Activated naive CD8-positive, alpha-beta T cell treated with anti-CD3 and anti-CD28 coated beads, Interleukin-2, amount 50 U/mL, for 24 hours (primary cell): Measurements from ENCODE around the gene TMEM130.
"Not testable (repeated sequence)": the region's sequence is repeated elsewhere in the genome, so short reads cannot be mapped to it uniquely, and the experiment has no call there.

ENCODE experiments used
- ATAC-seq: fragments of 150-1000 bp; cut with Tn5 transposase; one replicate; pipeline ENCODE4 v1.10.0; 2021
- DNase-seq: peaks from one replicate; pipeline ENCODE4 v3.0.0; 2021
- H3K27ac Mint-ChIP-seq: one replicate; pipeline ENCODE4 v1.8.0; 2021; ENCODE audit warnings: mild to moderate bottlenecking, mixed read lengths
- H3K27me3 Mint-ChIP-seq: one replicate; pipeline ENCODE4 v1.8.0; 2021; ENCODE audit warnings: mixed read lengths
- H3K36me3 Mint-ChIP-seq: one replicate; pipeline ENCODE4 v1.8.0; 2021; ENCODE audit warnings: low read depth, mixed read lengths
- H3K4me1 Mint-ChIP-seq: one replicate; pipeline ENCODE4 v1.8.0; 2021; ENCODE audit warnings: mixed read lengths
- H3K4me3 Mint-ChIP-seq: one replicate; pipeline ENCODE4 v1.8.0; 2021; ENCODE audit warnings: mild to moderate bottlenecking, moderate library complexity, mixed read lengths
- H3K9me3 Mint-ChIP-seq: one replicate; pipeline ENCODE4 v1.8.0; 2021; ENCODE audit warnings: mixed read lengths

Gene TMEM130

GRCh38 chr7:98881561-98882315 lies 11.9 kb upstream of the TMEM130 start:
- H3K9me3 Mint-ChIP-seq, result no peaks in the 10 kb centered on the region
- no peak for ATAC-seq
- peak overlapping the region; percentile 31 for H3K27ac Mint-ChIP-seq
- H3K27me3 Mint-ChIP-seq, result no peaks in the 10 kb centered on the region
- peaks cover 21% of the 10 kb centered on the region for H3K4me1 Mint-ChIP-seq
- no peak for DNase-seq
- peaks cover 42% of the 10 kb centered on the region for H3K36me3 Mint-ChIP-seq
- no peak overlapping the region for H3K4me3 Mint-ChIP-seq

- ATAC-seq, result no peak
- Mint-ChIP-seq H3K4me3 (peak overlapping the region; percentile 88), H3K4me1 (peaks cover 21% of the 10 kb centered on the region), H3K27ac (no peak overlapping the region), H3K27me3 (peaks cover 1% of the 10 kb centered on the region), H3K9me3 (no peaks in the 10 kb centered on the region), H3K36me3 (peaks cover 35% of the 10 kb centered on the region)
- DNase-seq, result no peak
Observed at GRCh38 chr7:98880485-98880884, 10.7 kb upstream of the TMEM130 start.

GRCh38 chr7:98879979-98880315 lies 10.1 kb upstream of the TMEM130 start:
- peaks cover 35% of the 10 kb centered on the region for H3K36me3 Mint-ChIP-seq

GRCh38 chr7:98879198-98879978 lies 9.6 kb upstream of the TMEM130 start:
- peak; percentile 52 for DNase-seq
- Mint-ChIP-seq H3K27ac (peak overlapping the region; percentile 89), H3K9me3 (no peaks in the 10 kb centered on the region), H3K27me3 (peaks cover 8% of the 10 kb centered on the region), H3K36me3 (peaks cover 31% of the 10 kb centered on the region), H3K4me1 (peaks cover 21% of the 10 kb centered on the region), H3K4me3 (peak overlapping the region; percentile 88)
- peak; percentile 83 for ATAC-seq

More at GRCh38 chr7:98879979-98880315, 10.1 kb upstream of the TMEM130 start:
- H3K27me3 Mint-ChIP-seq, result peaks cover 2% of the 10 kb centered on the region
- peaks cover 21% of the 10 kb centered on the region for H3K4me1 Mint-ChIP-seq
- no peaks in the 10 kb centered on the region for H3K9me3 Mint-ChIP-seq
- DNase-seq (no peak), ATAC-seq (peak; percentile 1)
- peak overlapping the region; percentile 88 for H3K4me3 Mint-ChIP-seq
- peak overlapping the region; percentile 89 for H3K27ac Mint-ChIP-seq

GRCh38 chr7:98878365-98879197 lies 8.8 kb upstream of the TMEM130 start, which contains the start of gene TRRAP:
Gene TRRAP, plus strand, starts transcription at chr7:98878532. Its CDS starts 2,619 bp downstream, at chr7:98881151.
- H3K27me3 Mint-ChIP-seq, result peaks cover 10% of the 10 kb centered on the region
- peak; percentile 80 for ATAC-seq
- peak; percentile 81 for DNase-seq
- peaks cover 21% of the 10 kb centered on the region for H3K4me1 Mint-ChIP-seq
- H3K9me3 Mint-ChIP-seq, result no peaks in the 10 kb centered on the region
- H3K4me3 Mint-ChIP-seq, result peak within 1 kb of the TSS; percentile 88
- peak within 1 kb of the TSS; percentile 89 for H3K27ac Mint-ChIP-seq
- peaks cover 24% of the 10 kb centered on the region for H3K36me3 Mint-ChIP-seq

- peaks cover 18% of the 10 kb centered on the region for H3K36me3 Mint-ChIP-seq
Observed at GRCh38 chr7:98877692-98878364, 8.0 kb upstream of the TMEM130 start.

GRCh38 chr7:98877146-98877545 lies 7.3 kb upstream of the TMEM130 start:
- no peak for DNase-seq
- Mint-ChIP-seq H3K36me3 (peaks cover 13% of the 10 kb centered on the region), H3K27me3 (peaks cover 10% of the 10 kb centered on the region), H3K27ac (no peak overlapping the region), H3K9me3 (no peaks in the 10 kb centered on the region), H3K4me3 (peak overlapping the region; percentile 51), H3K4me1 (peaks cover 18% of the 10 kb centered on the region)
- ATAC-seq, result no peak

More at GRCh38 chr7:98877692-98878364, 8.0 kb upstream of the TMEM130 start:
- H3K27me3 Mint-ChIP-seq, result peaks cover 10% of the 10 kb centered on the region
- H3K4me3 Mint-ChIP-seq, result peak overlapping the region; percentile 51
- no peak for DNase-seq
- no peaks in the 10 kb centered on the region for H3K9me3 Mint-ChIP-seq
- peaks cover 20% of the 10 kb centered on the region for H3K4me1 Mint-ChIP-seq
- no peak overlapping the region for H3K27ac Mint-ChIP-seq
- ATAC-seq, result no peak

GRCh38 chr7:98875501-98875900 lies 5.7 kb upstream of the TMEM130 start:
- Mint-ChIP-seq H3K4me3 (no peak overlapping the region), H3K9me3 (no peaks in the 10 kb centered on the region), H3K4me1 (peaks cover 11% of the 10 kb centered on the region), H3K27me3 (peaks cover 19% of the 10 kb centered on the region), H3K27ac (no peak overlapping the region), H3K36me3 (peaks cover 2% of the 10 kb centered on the region)
- DNase-seq, result no peak
- ATAC-seq, result no peak

- DNase-seq, result no peak
- Mint-ChIP-seq H3K27me3 (peaks cover 22% of the 10 kb centered on the region), H3K4me3 (no peak overlapping the region), H3K9me3 (no peaks in the 10 kb centered on the region), H3K36me3 (no peaks in the 10 kb centered on the region), H3K27ac (no peak overlapping the region), H3K4me1 (peaks cover 10% of the 10 kb centered on the region)
- ATAC-seq, result no peak
Observed at GRCh38 chr7:98874942-98875341, 5.1 kb upstream of the TMEM130 start.

GRCh38 chr7:98873610-98874009 lies 3.8 kb upstream of the TMEM130 start:
- not testable (repeated sequence) for H3K4me1 Mint-ChIP-seq, H3K4me3 Mint-ChIP-seq, DNase-seq, ATAC-seq, H3K27ac Mint-ChIP-seq, H3K9me3 Mint-ChIP-seq, H3K36me3 Mint-ChIP-seq
- peaks cover 28% of the 10 kb centered on the region for H3K27me3 Mint-ChIP-seq

- H3K4me3 Mint-ChIP-seq, result no peak overlapping the region
- no peak for ATAC-seq
- peak; percentile 17 for DNase-seq
- peaks cover 6% of the 10 kb centered on the region for H3K4me1 Mint-ChIP-seq
- H3K27me3 Mint-ChIP-seq, result peaks cover 33% of the 10 kb centered on the region
- H3K27ac Mint-ChIP-seq, result no peak overlapping the region
- no peaks in the 10 kb centered on the region for H3K36me3 Mint-ChIP-seq
- H3K9me3 Mint-ChIP-seq, result no peaks in the 10 kb centered on the region
Observed at GRCh38 chr7:98872328-98872924, 2.6 kb upstream of the TMEM130 start.

GRCh38 chr7:98870807-98871491 lies 1.1 kb upstream of the TMEM130 start:
- Mint-ChIP-seq H3K27ac (no peak overlapping the region), H3K9me3 (no peaks in the 10 kb centered on the region), H3K4me1 (peaks cover 6% of the 10 kb centered on the region), H3K36me3 (no peaks in the 10 kb centered on the region), H3K4me3 (peak overlapping the region; percentile 72), H3K27me3 (peaks cover 33% of the 10 kb centered on the region)
- ATAC-seq (no peak), DNase-seq (no peak)

GRCh38 chr7:98870121-98870651 lies 372 bp upstream of the TMEM130 start:
- Mint-ChIP-seq H3K4me3 (peak overlapping the region; percentile 72), H3K27me3 (peaks cover 31% of the 10 kb centered on the region), H3K9me3 (no peaks in the 10 kb centered on the region), H3K4me1 (peaks cover 6% of the 10 kb centered on the region), H3K36me3 (no peaks in the 10 kb centered on the region), H3K27ac (no peak overlapping the region)
- ATAC-seq, result peak; percentile 85
- DNase-seq, result peak; percentile 79
